HepG2 (cell line): ENCODE data around the gene NEURL1B. TPM values are rescaled to one million over a fixed set of nuclear protein-coding genes. Genes with fewer than 3 reads are reported as not detected.

Source experiments
- KLF9 ChIP-seq: IDR thresholded peaks from 2 replicates; pipeline ENCODE4 v1.6.1; 2016; ENCODE audit warnings: low read depth
- MEIS2 ChIP-seq: sonication (generic); formaldehyde crosslinking; IDR thresholded peaks from 2 replicates; pipeline ENCODE4 v1.9.0; 2021; ENCODE audit warnings: mild to moderate bottlenecking, missing genetic modification reagents
- polyA plus RNA-seq, 8 experiments: library from polyadenylated mRNA; depleted of rRNA in 3 of 8; stranded (reverse) in 7 of 8; unstranded in 1 of 8; fragments of >200 nt; fragmentation: Illumina TruSeq in 4 of 8; extraction: Trizol in 4 of 8; gene quantifications; 2 replicates each; pipeline versions ENCODE4 v1.2.1 to v1.2.3, GENCODE V29; 2011 to 2016; ENCODE audit warnings: low read depth in 4 of 8, missing spikeins in 1 of 8, mixed read lengths in 1 of 8; ENCODE audit not compliant: insufficient read depth in 1 of 8
- total RNA-seq, 5 experiments: library from RNA; depleted of rRNA; stranded (reverse); fragments of >200 nt; fragmentation: Illumina TruSeq; extraction: Trizol; gene quantifications; 2 replicates each; pipeline ENCODE4 v1.2.3, GENCODE V29; 2016; ENCODE audit warnings: low read depth in 1 of 5
- TF ChIP-seq, protein P1 (sequence below): sonication (generic); formaldehyde crosslinking; IDR thresholded peaks from 2 replicates; pipeline ENCODE4 v1.9.0; 2021; ENCODE audit warnings: mild to moderate bottlenecking, missing genetic modification reagents
- TF ChIP-seq, protein P2 (sequence below): sonication (generic); formaldehyde crosslinking; IDR thresholded peaks from 2 replicates; pipeline ENCODE4 v1.4.0; 2020; ENCODE audit warnings: missing genetic modification reagents
- TF ChIP-seq, protein P3 (sequence below): sonication (generic); formaldehyde crosslinking; conservative IDR thresholded peaks from 2 replicates; pipeline ENCODE4 v1.4.0; 2020; ENCODE audit warnings: missing genetic modification reagents

NEURL1B gene
- total and polyA plus RNA-seq, 2 of the 13 experiments (the other 11 are each of a cell fraction or from before 2014, with no cell fraction given): 0.09 to 0.13 TPM

DNA sequence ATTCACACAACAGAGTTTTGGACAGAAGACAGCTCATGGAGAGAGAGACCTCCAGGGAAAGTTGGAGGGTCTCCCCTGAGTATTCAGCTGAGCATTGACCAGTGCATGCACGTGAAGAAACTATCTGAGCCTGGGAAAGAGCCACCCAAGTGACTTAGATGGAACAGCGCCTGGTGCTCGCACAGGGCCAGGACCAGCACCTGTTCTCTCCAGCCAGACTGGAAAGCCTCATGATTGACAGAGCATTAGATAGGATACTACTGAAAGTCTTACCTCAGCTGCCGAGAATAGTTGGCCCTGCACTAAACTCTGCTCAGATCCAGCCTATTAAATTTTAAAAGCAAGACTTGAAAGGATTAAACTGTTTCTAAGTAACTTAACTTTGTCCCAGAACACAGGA is 28.3 kb upstream of the NEURL1B start (continued):
- TF ChIP-seq, protein P1, sequence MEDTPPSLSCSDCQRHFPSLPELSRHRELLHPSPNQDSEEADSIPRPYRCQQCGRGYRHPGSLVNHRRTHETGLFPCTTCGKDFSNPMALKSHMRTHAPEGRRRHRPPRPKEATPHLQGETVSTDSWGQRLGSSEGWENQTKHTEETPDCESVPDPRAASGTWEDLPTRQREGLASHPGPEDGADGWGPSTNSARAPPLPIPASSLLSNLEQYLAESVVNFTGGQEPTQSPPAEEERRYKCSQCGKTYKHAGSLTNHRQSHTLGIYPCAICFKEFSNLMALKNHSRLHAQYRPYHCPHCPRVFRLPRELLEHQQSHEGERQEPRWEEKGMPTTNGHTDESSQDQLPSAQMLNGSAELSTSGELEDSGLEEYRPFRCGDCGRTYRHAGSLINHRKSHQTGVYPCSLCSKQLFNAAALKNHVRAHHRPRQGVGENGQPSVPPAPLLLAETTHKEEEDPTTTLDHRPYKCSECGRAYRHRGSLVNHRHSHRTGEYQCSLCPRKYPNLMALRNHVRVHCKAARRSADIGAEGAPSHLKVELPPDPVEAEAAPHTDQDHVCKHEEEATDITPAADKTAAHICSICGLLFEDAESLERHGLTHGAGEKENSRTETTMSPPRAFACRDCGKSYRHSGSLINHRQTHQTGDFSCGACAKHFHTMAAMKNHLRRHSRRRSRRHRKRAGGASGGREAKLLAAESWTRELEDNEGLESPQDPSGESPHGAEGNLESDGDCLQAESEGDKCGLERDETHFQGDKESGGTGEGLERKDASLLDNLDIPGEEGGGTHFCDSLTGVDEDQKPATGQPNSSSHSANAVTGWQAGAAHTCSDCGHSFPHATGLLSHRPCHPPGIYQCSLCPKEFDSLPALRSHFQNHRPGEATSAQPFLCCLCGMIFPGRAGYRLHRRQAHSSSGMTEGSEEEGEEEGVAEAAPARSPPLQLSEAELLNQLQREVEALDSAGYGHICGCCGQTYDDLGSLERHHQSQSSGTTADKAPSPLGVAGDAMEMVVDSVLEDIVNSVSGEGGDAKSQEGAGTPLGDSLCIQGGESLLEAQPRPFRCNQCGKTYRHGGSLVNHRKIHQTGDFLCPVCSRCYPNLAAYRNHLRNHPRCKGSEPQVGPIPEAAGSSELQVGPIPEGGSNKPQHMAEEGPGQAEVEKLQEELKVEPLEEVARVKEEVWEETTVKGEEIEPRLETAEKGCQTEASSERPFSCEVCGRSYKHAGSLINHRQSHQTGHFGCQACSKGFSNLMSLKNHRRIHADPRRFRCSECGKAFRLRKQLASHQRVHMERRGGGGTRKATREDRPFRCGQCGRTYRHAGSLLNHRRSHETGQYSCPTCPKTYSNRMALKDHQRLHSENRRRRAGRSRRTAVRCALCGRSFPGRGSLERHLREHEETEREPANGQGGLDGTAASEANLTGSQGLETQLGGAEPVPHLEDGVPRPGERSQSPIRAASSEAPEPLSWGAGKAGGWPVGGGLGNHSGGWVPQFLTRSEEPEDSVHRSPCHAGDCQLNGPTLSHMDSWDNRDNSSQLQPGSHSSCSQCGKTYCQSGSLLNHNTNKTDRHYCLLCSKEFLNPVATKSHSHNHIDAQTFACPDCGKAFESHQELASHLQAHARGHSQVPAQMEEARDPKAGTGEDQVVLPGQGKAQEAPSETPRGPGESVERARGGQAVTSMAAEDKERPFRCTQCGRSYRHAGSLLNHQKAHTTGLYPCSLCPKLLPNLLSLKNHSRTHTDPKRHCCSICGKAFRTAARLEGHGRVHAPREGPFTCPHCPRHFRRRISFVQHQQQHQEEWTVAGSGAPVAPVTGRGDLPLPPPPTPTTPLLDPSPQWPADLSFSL (CRISPR knock-in tag): no peak
- TF ChIP-seq, protein P2, sequence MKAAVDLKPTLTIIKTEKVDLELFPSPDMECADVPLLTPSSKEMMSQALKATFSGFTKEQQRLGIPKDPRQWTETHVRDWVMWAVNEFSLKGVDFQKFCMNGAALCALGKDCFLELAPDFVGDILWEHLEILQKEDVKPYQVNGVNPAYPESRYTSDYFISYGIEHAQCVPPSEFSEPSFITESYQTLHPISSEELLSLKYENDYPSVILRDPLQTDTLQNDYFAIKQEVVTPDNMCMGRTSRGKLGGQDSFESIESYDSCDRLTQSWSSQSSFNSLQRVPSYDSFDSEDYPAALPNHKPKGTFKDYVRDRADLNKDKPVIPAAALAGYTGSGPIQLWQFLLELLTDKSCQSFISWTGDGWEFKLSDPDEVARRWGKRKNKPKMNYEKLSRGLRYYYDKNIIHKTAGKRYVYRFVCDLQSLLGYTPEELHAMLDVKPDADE (CRISPR knock-in tag): no peak
- TF ChIP-seq, protein P3, sequence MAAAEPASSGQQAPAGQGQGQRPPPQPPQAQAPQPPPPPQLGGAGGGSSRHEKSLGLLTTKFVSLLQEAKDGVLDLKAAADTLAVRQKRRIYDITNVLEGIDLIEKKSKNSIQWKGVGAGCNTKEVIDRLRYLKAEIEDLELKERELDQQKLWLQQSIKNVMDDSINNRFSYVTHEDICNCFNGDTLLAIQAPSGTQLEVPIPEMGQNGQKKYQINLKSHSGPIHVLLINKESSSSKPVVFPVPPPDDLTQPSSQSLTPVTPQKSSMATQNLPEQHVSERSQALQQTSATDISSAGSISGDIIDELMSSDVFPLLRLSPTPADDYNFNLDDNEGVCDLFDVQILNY (CRISPR knock-in tag): no peak
- TF ChIP-seq MEIS2 (CRISPR knock-in tag): no peak
- no peak for TF ChIP-seq KLF9 (CRISPR knock-in tag)
